Activated CD8-positive, alpha-beta memory T cell treated with anti-CD3 and anti-CD28 coated beads for 24 hours (primary cell): ENCODE measurements around the gene RNF144B.
"Not testable (repeated sequence)": the region's sequence is repeated elsewhere in the genome, so short reads cannot be mapped to it uniquely, and the experiment has no call there.

Source experiments
- DNase-seq: peaks from one replicate; pipeline ENCODE4 v3.0.0-alpha.2; 2020

RNF144B gene

GRCh38 chr6:18447552-18447951 lies 60.4 kb downstream of the RNF144B start:
- DNase-seq = no peak

GRCh38 chr6:18451756-18452155 lies 64.6 kb downstream of the RNF144B start:
- DNase-seq = no peak

GRCh38 chr6:18454446-18454845 lies 67.3 kb downstream of the RNF144B start:
- DNase-seq = no peak

GRCh38 chr6:18457065-18457737 lies 70.1 kb downstream of the RNF144B start:
- DNase-seq = no peak

- not testable (repeated sequence) for DNase-seq
Observed at GRCh38 chr6:18458086-18458485, 70.9 kb downstream of the RNF144B start.

- DNase-seq = no peak
Observed at GRCh38 chr6:18463429-18463828, 76.3 kb downstream of the RNF144B start.

GRCh38 chr6:18464176-18464575 lies 77.0 kb downstream of the RNF144B start:
- DNase-seq = no peak

- DNase-seq = no peak
Observed at GRCh38 chr6:18465410-18466154, 78.4 kb downstream of the RNF144B start.

- no peak for DNase-seq
Observed at GRCh38 chr6:18467741-18468502, 80.8 kb downstream of the RNF144B start.

GRCh38 chr6:18468503-18468843 lies 81.3 kb downstream of the RNF144B start:
- DNase-seq = no peak

GRCh38 chr6:18469536-18469935 lies 82.4 kb downstream of the RNF144B start:
- DNase-seq = no peak

GRCh38 chr6:18471232-18471964 lies 84.2 kb downstream of the RNF144B start:
- DNase-seq = no peak

- DNase-seq = no peak
Observed at GRCh38 chr6:18472941-18473340, 85.8 kb downstream of the RNF144B start.

- no peak for DNase-seq
Observed at GRCh38 chr6:18473755-18474154, 86.6 kb downstream of the RNF144B start.

GRCh38 chr6:18477301-18477941 lies 90.3 kb downstream of the RNF144B start:
- DNase-seq = no peak

- no peak for DNase-seq
Observed at GRCh38 chr6:18478610-18479009, 91.5 kb downstream of the RNF144B start.

GRCh38 chr6:18481870-18482269 lies 94.7 kb downstream of the RNF144B start:
- DNase-seq = no peak

- DNase-seq = no peak
Observed at GRCh38 chr6:18485660-18486435, 98.7 kb downstream of the RNF144B start.

GRCh38 chr6:18488004-18488403 lies 100.9 kb downstream of the RNF144B start:
- DNase-seq = no peak

- DNase-seq = no peak
Observed at GRCh38 chr6:18488526-18489270, 101.5 kb downstream of the RNF144B start.

GRCh38 chr6:18489335-18489734 lies 102.2 kb downstream of the RNF144B start:
- DNase-seq = no peak
